HG03439 (cell line): ENCODE results near the gene POU5F1.
A peak's percentile ranks its signal among the peaks of the same experiment; 100 is the strongest.
"Not testable (repeated sequence)": the region's sequence is repeated elsewhere in the genome, so short reads cannot be mapped to it uniquely, and the experiment has no call there.

Experiments
- ATAC-seq: cut with Tn5 transposase; IDR thresholded peaks from one replicate; pipeline ENCODE4 v1.9.1; 2021; ENCODE audit warnings: mild to moderate bottlenecking, moderate library complexity; ENCODE audit not compliant: unreplicated experiment

Gene POU5F1

GRCh38 chr6:31169123-31169857 lies 1.2 kb downstream of the POU5F1 start:
- no peak for ATAC-seq

DNA sequence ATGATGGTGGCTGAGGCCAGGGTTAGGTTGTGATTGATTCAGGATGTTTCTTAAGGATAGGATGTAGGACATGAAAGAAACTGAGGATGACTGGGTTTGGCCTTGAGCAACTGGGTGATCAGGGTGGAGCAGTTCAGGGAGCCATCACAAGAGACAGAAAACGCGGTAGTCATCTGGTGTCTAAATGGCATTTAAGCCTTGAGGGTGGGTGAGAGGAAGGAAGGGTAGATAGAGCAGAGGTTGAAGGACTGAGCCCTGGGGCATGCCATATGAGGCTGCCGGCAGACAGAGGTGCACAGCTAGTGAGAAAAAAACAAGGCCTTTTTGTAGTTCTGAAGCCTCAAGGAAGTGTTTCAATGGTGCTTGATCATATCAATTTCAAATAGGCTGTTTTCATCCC lies 1.9 kb downstream of the POU5F1 start:
- no peak for ATAC-seq

- no peak for ATAC-seq
Measured at GRCh38 chr6:31165986-31166385, 4.5 kb downstream of the POU5F1 start.

- ATAC-seq: peak; percentile 65
Measured at GRCh38 chr6:31165064-31165832, 5.2 kb downstream of the POU5F1 start.

- ATAC-seq: not testable (repeated sequence)
Measured at GRCh38 chr6:31164475-31165063, 5.9 kb downstream of the POU5F1 start.

GRCh38 chr6:31163922-31164321 lies 6.6 kb downstream of the POU5F1 start:
- no peak for ATAC-seq

- no peak for ATAC-seq
Measured at GRCh38 chr6:31162463-31163165, 7.9 kb downstream of the POU5F1 start.

DNA sequence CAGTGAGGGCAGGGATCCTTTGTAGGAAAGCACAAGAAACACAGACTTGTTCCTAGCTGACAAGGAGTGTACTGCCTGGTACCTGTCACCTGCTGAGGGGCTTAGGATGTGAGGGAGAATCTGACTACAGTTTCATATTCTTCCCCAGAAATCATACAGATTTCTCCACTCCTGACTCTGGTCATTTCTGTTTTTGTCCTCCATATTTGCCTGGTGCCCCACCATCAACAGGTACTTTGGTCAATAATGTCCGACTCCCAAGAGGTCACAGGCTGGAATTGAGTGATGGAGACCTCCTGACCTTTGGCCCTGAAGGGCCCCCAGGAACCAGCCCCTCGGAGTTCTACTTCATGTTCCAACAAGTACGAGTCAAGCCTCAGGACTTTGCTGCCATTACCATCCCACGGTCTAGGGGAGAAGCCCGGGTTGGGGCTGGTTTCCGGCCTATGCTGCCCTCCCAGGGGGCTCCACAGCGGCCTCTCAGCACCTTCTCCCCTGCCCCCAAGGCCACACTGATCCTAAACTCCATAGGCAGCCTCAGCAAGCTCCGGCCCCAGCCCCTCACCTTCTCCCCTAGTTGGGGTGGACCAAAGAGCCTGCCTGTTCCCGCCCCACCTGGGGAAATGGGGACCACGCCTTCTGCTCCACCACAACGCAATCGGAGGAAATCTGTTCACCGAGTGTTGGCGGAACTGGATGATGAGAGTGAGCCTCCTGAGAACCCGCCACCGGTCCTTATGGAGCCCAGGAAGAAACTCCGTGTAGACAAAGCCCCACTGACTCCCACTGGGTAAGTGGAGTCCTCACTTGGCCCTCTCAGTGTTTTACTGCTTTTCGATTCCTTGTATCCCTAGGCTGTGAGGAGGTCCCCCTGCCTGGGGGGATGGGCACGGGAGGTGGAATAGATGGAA lies 9.0 kb downstream of the POU5F1 start:
- no peak for ATAC-seq

GRCh38 chr6:31158863-31159855 lies 11.3 kb downstream of the POU5F1 start:
- peak; percentile 6 for ATAC-seq

DNA sequence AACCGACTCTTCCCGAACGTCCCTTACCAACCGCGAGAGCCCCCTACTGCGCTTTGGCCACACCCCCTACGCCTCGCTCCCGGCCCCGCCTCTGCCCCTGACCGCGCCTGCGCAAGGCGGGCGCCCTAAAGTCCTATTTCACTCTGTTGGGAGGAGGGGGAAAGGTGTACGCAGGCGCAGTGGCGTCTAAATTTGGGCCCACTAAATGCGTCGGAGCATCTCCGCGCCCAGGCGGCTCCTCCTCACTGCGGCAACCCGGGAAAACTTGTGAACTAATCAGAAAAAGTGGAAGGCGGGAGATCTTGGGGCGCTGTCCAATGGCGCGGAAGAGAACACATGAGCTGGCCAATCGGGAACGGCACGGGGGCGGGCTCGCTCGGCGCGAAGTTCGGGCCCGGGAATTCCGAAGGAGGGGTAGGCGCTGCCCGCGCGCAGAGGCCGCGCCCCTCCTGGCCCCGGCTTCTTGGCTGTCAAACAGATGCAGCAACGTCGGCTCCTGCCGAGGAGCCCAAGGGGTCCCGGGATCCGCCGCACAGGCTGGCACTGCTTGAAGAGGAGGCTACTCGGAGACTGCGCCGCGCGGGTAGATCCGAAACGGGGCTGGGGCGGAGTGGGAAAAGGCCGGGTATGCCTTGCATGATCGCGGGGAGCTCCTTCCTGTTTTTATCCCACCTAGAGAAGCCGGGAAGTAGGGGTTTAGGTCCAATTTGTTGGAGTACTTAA lies 12.2 kb downstream of the POU5F1 start, which contains the start of gene TCF19:
Gene TCF19 (plus strand): TSS at position 450 of the 723 bp plus-strand sequence. CDS start 881 bp downstream, outside the sequence.
- peak; percentile 78 for ATAC-seq

DNA sequence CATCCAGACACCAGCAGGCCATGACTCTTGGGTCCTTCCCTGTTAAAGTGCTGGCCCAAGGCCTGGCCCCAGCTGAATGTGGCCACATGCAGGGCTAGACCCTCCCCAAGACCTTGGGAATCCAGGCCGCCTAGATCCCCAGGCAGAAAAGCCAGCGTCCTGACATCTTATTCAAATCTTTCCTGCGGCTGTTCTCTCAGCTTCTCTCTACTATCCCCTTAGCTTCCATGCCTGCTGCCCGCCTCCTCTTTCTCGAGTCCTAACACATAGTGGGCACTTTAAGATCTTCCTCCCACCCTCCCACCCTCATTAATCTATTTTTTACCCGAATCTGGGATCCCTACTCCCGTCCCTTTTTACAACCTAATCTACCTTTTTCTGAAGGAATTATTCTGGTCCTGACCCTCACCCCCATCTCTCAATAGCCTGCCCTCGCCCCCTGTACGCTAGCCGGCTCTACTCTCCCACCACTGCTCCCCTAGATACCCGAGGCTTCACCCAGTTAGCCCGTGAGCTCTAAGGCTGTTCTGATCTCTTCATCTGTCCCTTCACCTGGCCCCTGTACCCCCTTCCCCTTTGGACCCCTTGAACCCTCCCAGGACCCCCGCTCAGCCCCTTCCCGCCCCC lies 12.9 kb downstream of the POU5F1 start, which contains the start of gene CCHCR1:
Gene CCHCR1 (minus strand): TSS at position 290 of the 627 bp plus-strand sequence. CDS start 202 bp downstream, at position 88.
- no peak for ATAC-seq

- no peak for ATAC-seq
Measured at GRCh38 chr6:31156641-31157040, 13.8 kb downstream of the POU5F1 start.

- no peak for ATAC-seq
Measured at GRCh38 chr6:31154436-31154835, 16.0 kb downstream of the POU5F1 start.

- ATAC-seq: no peak
Measured at GRCh38 chr6:31152781-31153180, 17.7 kb downstream of the POU5F1 start.

GRCh38 chr6:31149827-31150447 lies 20.5 kb downstream of the POU5F1 start:
- ATAC-seq: no peak

DNA sequence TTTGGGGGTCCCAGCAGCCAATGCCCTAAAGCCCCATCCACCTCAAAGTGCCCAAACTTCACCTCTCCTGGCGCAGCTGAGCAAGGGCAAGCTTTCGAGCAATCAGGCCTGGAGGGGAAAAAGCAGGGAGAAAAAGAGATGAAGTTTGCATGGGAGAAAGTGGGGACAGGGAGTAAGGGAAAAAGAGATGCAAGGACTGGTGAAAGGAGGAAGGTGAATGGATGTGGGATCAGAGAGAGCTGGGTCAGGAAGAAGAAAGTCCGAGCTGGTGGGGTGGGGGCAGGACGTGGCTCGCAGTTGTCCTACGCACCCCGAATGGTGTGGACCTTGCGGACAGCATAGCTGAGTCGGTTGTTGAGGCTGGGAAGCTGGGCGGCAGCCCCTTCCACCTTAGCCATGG lies 25.1 kb downstream of the POU5F1 start:
- ATAC-seq: no peak

DNA sequence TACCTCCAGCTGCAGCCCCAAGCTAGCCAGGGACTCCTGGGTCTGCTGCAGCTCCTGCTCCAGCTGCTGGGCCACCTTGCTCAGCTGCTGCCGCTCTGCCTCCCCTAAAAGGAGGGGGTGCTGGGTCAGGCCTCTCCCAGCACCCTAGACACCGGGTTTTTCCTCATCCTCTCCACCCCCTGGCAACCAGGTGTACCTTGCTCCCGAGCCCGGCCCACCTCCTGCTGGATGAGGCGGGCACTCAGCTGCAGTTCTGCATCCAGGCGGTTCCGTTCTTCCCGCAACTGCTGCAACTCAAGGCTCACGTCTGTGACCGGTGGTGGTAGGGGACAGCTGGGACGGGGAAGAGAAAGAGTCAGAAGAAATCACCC lies 25.5 kb downstream of the POU5F1 start:
- no peak for ATAC-seq
